Measurements from ENCODE around the gene COL26A1.

DNA sequence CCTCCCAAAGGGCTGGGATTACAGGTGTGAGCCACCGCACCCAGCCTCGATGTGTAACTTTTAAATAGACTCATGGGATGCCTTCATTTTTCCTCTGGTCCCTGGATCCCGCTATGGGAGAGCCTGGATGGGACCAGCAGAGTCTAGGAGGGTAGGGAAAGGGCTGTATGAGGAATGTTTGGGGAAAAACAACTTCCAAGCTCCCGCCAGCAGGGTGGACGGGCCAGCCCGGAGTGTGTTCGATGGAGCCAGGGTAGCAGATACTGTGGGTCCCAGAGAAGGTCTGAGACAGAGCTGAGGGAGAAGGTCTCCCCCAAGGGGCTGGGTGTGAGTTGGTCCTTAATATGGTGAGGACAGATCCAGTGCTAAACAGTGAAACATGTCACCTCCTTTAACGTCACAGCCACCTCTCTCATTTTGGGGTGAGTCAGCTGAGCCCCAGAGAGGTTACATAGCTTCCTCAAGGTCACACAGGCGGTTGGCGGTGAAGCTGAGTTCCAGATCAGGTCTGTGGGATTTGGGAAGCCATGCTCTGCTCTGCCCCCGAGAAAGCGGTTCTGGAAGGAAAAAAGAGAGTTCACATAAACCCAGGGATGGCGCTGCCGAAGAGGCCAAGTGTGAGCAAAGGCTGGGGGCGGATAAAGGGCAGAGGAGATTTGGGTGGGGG lies 200.0 kb downstream of the COL26A1 start:
- TF ChIP-seq, protein P1, sequence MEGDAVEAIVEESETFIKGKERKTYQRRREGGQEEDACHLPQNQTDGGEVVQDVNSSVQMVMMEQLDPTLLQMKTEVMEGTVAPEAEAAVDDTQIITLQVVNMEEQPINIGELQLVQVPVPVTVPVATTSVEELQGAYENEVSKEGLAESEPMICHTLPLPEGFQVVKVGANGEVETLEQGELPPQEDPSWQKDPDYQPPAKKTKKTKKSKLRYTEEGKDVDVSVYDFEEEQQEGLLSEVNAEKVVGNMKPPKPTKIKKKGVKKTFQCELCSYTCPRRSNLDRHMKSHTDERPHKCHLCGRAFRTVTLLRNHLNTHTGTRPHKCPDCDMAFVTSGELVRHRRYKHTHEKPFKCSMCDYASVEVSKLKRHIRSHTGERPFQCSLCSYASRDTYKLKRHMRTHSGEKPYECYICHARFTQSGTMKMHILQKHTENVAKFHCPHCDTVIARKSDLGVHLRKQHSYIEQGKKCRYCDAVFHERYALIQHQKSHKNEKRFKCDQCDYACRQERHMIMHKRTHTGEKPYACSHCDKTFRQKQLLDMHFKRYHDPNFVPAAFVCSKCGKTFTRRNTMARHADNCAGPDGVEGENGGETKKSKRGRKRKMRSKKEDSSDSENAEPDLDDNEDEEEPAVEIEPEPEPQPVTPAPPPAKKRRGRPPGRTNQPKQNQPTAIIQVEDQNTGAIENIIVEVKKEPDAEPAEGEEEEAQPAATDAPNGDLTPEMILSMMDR (IDR thresholded peaks at IDR 0.05) = no peak
- TF ChIP-seq POLR2A (IDR thresholded peaks at IDR 0.05) (no peak), POLR2AphosphoS5 (IDR thresholded peaks at IDR 0.05) (no peak), EP300 (IDR thresholded peaks at IDR 0.05) (no peak)

All from stomach (tissue), 4 donors.